GM19238 (cell line): Measurements from ENCODE around the gene TBC1D24.

ENCODE experiments used
- DNase-seq: peaks from one replicate; pipeline ENCODE4 v3.0.0; 2011; ENCODE audit warnings: low spot score; ENCODE audit not compliant: insufficient read length

Gene TBC1D24

GRCh38 chr16:2498531-2499253, 23.8 kb downstream of the TBC1D24 start:
- no peak for DNase-seq

- DNase-seq: no peak
Measured at GRCh38 chr16:2499454-2499853, 24.5 kb downstream of the TBC1D24 start.

GRCh38 chr16:2499890-2500429, 25.0 kb downstream of the TBC1D24 start:
- no peak for DNase-seq

GRCh38 chr16:2500430-2500917, 25.5 kb downstream of the TBC1D24 start:
- DNase-seq: no peak

GRCh38 chr16:2500918-2501750, 26.2 kb downstream of the TBC1D24 start:
- peak; percentile 84 for DNase-seq

- DNase-seq: no peak
Measured at GRCh38 chr16:2501946-2502895, 27.3 kb downstream of the TBC1D24 start.

- DNase-seq: no peak
Measured at GRCh38 chr16:2505695-2506094, 30.8 kb downstream of the TBC1D24 start.

GRCh38 chr16:2507052-2507659, 32.2 kb downstream of the TBC1D24 start:
- DNase-seq: peak; percentile 83

GRCh38 chr16:2507665-2508064, 32.7 kb downstream of the TBC1D24 start:
- DNase-seq: no peak

- no peak for DNase-seq
Measured at GRCh38 chr16:2508722-2509400, 33.9 kb downstream of the TBC1D24 start.

- no peak for DNase-seq
Measured at GRCh38 chr16:2511128-2511800, 36.3 kb downstream of the TBC1D24 start.

- DNase-seq: no peak
Measured at GRCh38 chr16:2511996-2512734, 37.2 kb downstream of the TBC1D24 start.

GRCh38 chr16:2512735-2513404, 37.9 kb downstream of the TBC1D24 start:
- DNase-seq: no peak

GRCh38 chr16:2513405-2514332, 38.7 kb downstream of the TBC1D24 start, which contains the start of gene ATP6V0C:
Gene ATP6V0C, plus strand, starts transcription at chr16:2513952. Its CDS starts 152 bp downstream, at chr16:2514104.
- peak; percentile 93 for DNase-seq

GRCh38 chr16:2514333-2515179, 39.6 kb downstream of the TBC1D24 start:
- no peak for DNase-seq
